SK-MEL-5 (cell line): ENCODE measurements around the gene GYS2. TPM values are rescaled to one million over a fixed set of nuclear protein-coding genes. Genes with fewer than 3 reads are reported as not detected.

Source experiments
- DNase-seq: peaks from one replicate; pipeline ENCODE4 v3.0.0-alpha.2; 2016; ENCODE audit warnings: low read depth, low spot score
- in situ Hi-C: cut with HindIII; loops from 2 replicates; pipeline ENCODE4 v1.10.0; 2016; ENCODE audit warnings: low sequenced_read_pairs, high pct_unique_total_duplicates, low pct_unique_long_range_greater_than_20kb
- total RNA-seq: library from RNA; depleted of rRNA; stranded (reverse); fragments of >200 nt; shearing (Covaris generic); gene quantifications from 2 replicates; pipeline ENCODE4 v1.2.3, GENCODE V29; 2014

Gene GYS2
- total RNA-seq, 1 experiment from 2014 or later = not detected

- in situ Hi-C loops = no loop called here
- no peak for DNase-seq
Observed at GRCh38 chr12:21528953-21529352, 75.7 kb downstream of the GYS2 start.

GRCh38 chr12:21527451-21528180, 77.0 kb downstream of the GYS2 start:
- in situ Hi-C loops = no loop called here
- DNase-seq = peak; percentile 64

GRCh38 chr12:21526721-21527345, 77.8 kb downstream of the GYS2 start:
- DNase-seq = no peak
- in situ Hi-C loops = no loop called here

GRCh38 chr12:21526053-21526452, 78.6 kb downstream of the GYS2 start, which contains the start of gene SPX:
Gene SPX (plus strand): TSS chr12:21526296. CDS start chr12:21526473, 177 bp downstream.
- no peak for DNase-seq
- in situ Hi-C loops = no loop called here

GRCh38 chr12:21523148-21523547, 81.5 kb downstream of the GYS2 start:
- DNase-seq = no peak
- in situ Hi-C loops = no loop called here

GRCh38 chr12:21521541-21521940, 83.1 kb downstream of the GYS2 start:
- in situ Hi-C loops = no loop called here
- no peak for DNase-seq

- in situ Hi-C loops = no loop called here
Observed at GRCh38 chr12:21518451-21518850, 86.2 kb downstream of the GYS2 start.

GRCh38 chr12:21516281-21516680, 88.4 kb downstream of the GYS2 start:
- DNase-seq = peak; percentile 79
- in situ Hi-C loops = no loop called here

More at GRCh38 chr12:21518451-21518850, 86.2 kb downstream of the GYS2 start:
- no peak for DNase-seq

GRCh38 chr12:21509768-21510167, 94.9 kb downstream of the GYS2 start:
- in situ Hi-C loops = no loop called here
- DNase-seq = peak; percentile 52

- in situ Hi-C loops = no loop called here
- no peak for DNase-seq
Observed at GRCh38 chr12:21507849-21508248, 96.8 kb downstream of the GYS2 start.

- DNase-seq = no peak
- in situ Hi-C loops = no loop called here
Observed at GRCh38 chr12:21505888-21506287, 98.8 kb downstream of the GYS2 start.

- DNase-seq = no peak
- in situ Hi-C loops = no loop called here
Observed at GRCh38 chr12:21502872-21503271, 101.8 kb downstream of the GYS2 start.

- in situ Hi-C loops = no loop called here
- DNase-seq = peak; percentile 38
Observed at GRCh38 chr12:21502164-21502496, 102.5 kb downstream of the GYS2 start.

- in situ Hi-C loops = no loop called here
- DNase-seq = peak; percentile 99
Observed at GRCh38 chr12:21501258-21502163, 103.1 kb downstream of the GYS2 start, which contains the start of the genes GOLT1B and RECQL. Gene GOLT1B (plus strand): TSS chr12:21501789. CDS start chr12:21501924, 135 bp downstream. Gene RECQL (minus strand): TSS chr12:21501635. CDS start chr12:21499570, 2,065 bp downstream.

GRCh38 chr12:21500786-21501257, 103.8 kb downstream of the GYS2 start:
- no peak for DNase-seq
- in situ Hi-C loops = no loop called here

- in situ Hi-C loops = no loop called here
- DNase-seq = no peak
Observed at GRCh38 chr12:21499765-21500164, 104.9 kb downstream of the GYS2 start.
